ENCODE measurements around the gene HOXA6.

The HOXA6 gene

GRCh38 chr7:27108390-27109127 is 39.0 kb downstream of the HOXA6 start:
- Histone ChIP-seq H3K4me3 (ENCODE audit: low read length) (no peak overlapping the region), H3K27me3 (ENCODE audit: control insufficient read depth, insufficient read depth, low read length) (peaks cover 100% of the 10 kb centered on the region), H3K36me3 (ENCODE audit: control insufficient read depth, low read depth, low read length) (no peaks in the 10 kb centered on the region), H3K4me1 (ENCODE audit: control insufficient read depth, low read depth, low read length) (no peaks in the 10 kb centered on the region), H3K9ac (ENCODE audit: low read length) (no peak overlapping the region), H3K9me3 (ENCODE audit: control insufficient read depth, low read depth, low read length) (no peaks in the 10 kb centered on the region), H3K27ac (ENCODE audit: low read length) (no peak overlapping the region)

- Histone ChIP-seq H3K9ac (ENCODE audit: low read length) (no peak overlapping the region), H3K27me3 (ENCODE audit: control insufficient read depth, insufficient read depth, low read length) (peaks cover 100% of the 10 kb centered on the region), H3K27ac (ENCODE audit: low read length) (no peak overlapping the region), H3K9me3 (ENCODE audit: control insufficient read depth, low read depth, low read length) (no peaks in the 10 kb centered on the region), H3K4me1 (ENCODE audit: control insufficient read depth, low read depth, low read length) (no peaks in the 10 kb centered on the region), H3K4me3 (ENCODE audit: low read length) (no peak overlapping the region), H3K36me3 (ENCODE audit: control insufficient read depth, low read depth, low read length) (no peaks in the 10 kb centered on the region)
Observed at GRCh38 chr7:27107391-27108381, 39.9 kb downstream of the HOXA6 start.

- Histone ChIP-seq H3K36me3 (ENCODE audit: control insufficient read depth, low read depth, low read length) (no peaks in the 10 kb centered on the region), H3K27ac (ENCODE audit: low read length) (no peak overlapping the region), H3K4me1 (ENCODE audit: control insufficient read depth, low read depth, low read length) (no peaks in the 10 kb centered on the region), H3K27me3 (ENCODE audit: control insufficient read depth, insufficient read depth, low read length) (peaks cover 100% of the 10 kb centered on the region), H3K9me3 (ENCODE audit: control insufficient read depth, low read depth, low read length) (no peaks in the 10 kb centered on the region), H3K9ac (ENCODE audit: low read length) (no peak overlapping the region), H3K4me3 (ENCODE audit: low read length) (peak overlapping the region; percentile 4)
Observed at GRCh38 chr7:27106901-27107240, 40.7 kb downstream of the HOXA6 start.

- no peaks in the 10 kb centered on the region for H3K36me3 ChIP-seq (ENCODE audit: control insufficient read depth, low read depth, low read length)
- no peak overlapping the region for H3K4me3 ChIP-seq (ENCODE audit: low read length)
- H3K27me3 ChIP-seq (ENCODE audit: control insufficient read depth, insufficient read depth, low read length) = peaks cover 100% of the 10 kb centered on the region
- no peak overlapping the region for H3K27ac ChIP-seq (ENCODE audit: low read length)
- peaks cover under 1% of the 10 kb centered on the region for H3K4me1 ChIP-seq (ENCODE audit: control insufficient read depth, low read depth, low read length)
- H3K9me3 ChIP-seq (ENCODE audit: control insufficient read depth, low read depth, low read length) = no peaks in the 10 kb centered on the region
- H3K9ac ChIP-seq (ENCODE audit: low read length) = no peak overlapping the region
Observed at GRCh38 chr7:27106181-27106900, 41.2 kb downstream of the HOXA6 start.

- Histone ChIP-seq H3K4me3 (ENCODE audit: low read length) (peak overlapping the region; percentile 6), H3K9me3 (ENCODE audit: control insufficient read depth, low read depth, low read length) (no peaks in the 10 kb centered on the region), H3K9ac (ENCODE audit: low read length) (no peak overlapping the region), H3K36me3 (ENCODE audit: control insufficient read depth, low read depth, low read length) (no peaks in the 10 kb centered on the region), H3K27ac (ENCODE audit: low read length) (no peak overlapping the region), H3K4me1 (ENCODE audit: control insufficient read depth, low read depth, low read length) (peaks cover 9% of the 10 kb centered on the region), H3K27me3 (ENCODE audit: control insufficient read depth, insufficient read depth, low read length) (peaks cover 100% of the 10 kb centered on the region)
Observed at GRCh38 chr7:27105301-27106031, 42.1 kb downstream of the HOXA6 start.

GRCh38 chr7:27104341-27105058 is 43.1 kb downstream of the HOXA6 start:
- H3K27ac ChIP-seq (ENCODE audit: low read length) = no peak overlapping the region
- no peak overlapping the region for H3K9ac ChIP-seq (ENCODE audit: low read length)
- H3K36me3 ChIP-seq (ENCODE audit: control insufficient read depth, low read depth, low read length) = no peaks in the 10 kb centered on the region
- H3K4me1 ChIP-seq (ENCODE audit: control insufficient read depth, low read depth, low read length) = peaks cover 10% of the 10 kb centered on the region
- peaks cover 100% of the 10 kb centered on the region for H3K27me3 ChIP-seq (ENCODE audit: control insufficient read depth, insufficient read depth, low read length)
- H3K9me3 ChIP-seq (ENCODE audit: control insufficient read depth, low read depth, low read length) = no peaks in the 10 kb centered on the region
- no peak overlapping the region for H3K4me3 ChIP-seq (ENCODE audit: low read length)

- Histone ChIP-seq H3K27me3 (ENCODE audit: control insufficient read depth, insufficient read depth, low read length) (peaks cover 100% of the 10 kb centered on the region), H3K4me1 (ENCODE audit: control insufficient read depth, low read depth, low read length) (peaks cover 11% of the 10 kb centered on the region), H3K9me3 (ENCODE audit: control insufficient read depth, low read depth, low read length) (no peaks in the 10 kb centered on the region), H3K36me3 (ENCODE audit: control insufficient read depth, low read depth, low read length) (no peaks in the 10 kb centered on the region), H3K27ac (ENCODE audit: low read length) (no peak overlapping the region), H3K9ac (ENCODE audit: low read length) (no peak overlapping the region), H3K4me3 (ENCODE audit: low read length) (no peak overlapping the region)
Observed at GRCh38 chr7:27103489-27104226, 43.9 kb downstream of the HOXA6 start.

GRCh38 chr7:27102581-27103442 is 44.8 kb downstream of the HOXA6 start, which contains the start of gene HOXA2:
Gene HOXA2, minus strand, starts transcription at chr7:27102683. Its CDS starts 183 bp downstream, at chr7:27102500.
- no peak within 1 kb of the TSS for H3K27ac ChIP-seq (ENCODE audit: low read length)
- peak within 1 kb of the TSS; percentile 48 for H3K4me3 ChIP-seq (ENCODE audit: low read length)
- H3K36me3 ChIP-seq (ENCODE audit: control insufficient read depth, low read depth, low read length) = no peaks in the 10 kb centered on the region
- H3K27me3 ChIP-seq (ENCODE audit: control insufficient read depth, insufficient read depth, low read length) = peaks cover 100% of the 10 kb centered on the region
- H3K4me1 ChIP-seq (ENCODE audit: control insufficient read depth, low read depth, low read length) = peaks cover 13% of the 10 kb centered on the region
- H3K9me3 ChIP-seq (ENCODE audit: control insufficient read depth, low read depth, low read length) = no peaks in the 10 kb centered on the region
- no peak within 1 kb of the TSS for H3K9ac ChIP-seq (ENCODE audit: low read length)

GRCh38 chr7:27101957-27102580 is 45.5 kb downstream of the HOXA6 start:
- H3K4me3 ChIP-seq (ENCODE audit: low read length) = peak overlapping the region; percentile 48
- H3K9me3 ChIP-seq (ENCODE audit: control insufficient read depth, low read depth, low read length) = no peaks in the 10 kb centered on the region
- no peak overlapping the region for H3K9ac ChIP-seq (ENCODE audit: low read length)
- H3K4me1 ChIP-seq (ENCODE audit: control insufficient read depth, low read depth, low read length) = peaks cover 16% of the 10 kb centered on the region
- H3K27me3 ChIP-seq (ENCODE audit: control insufficient read depth, insufficient read depth, low read length) = peaks cover 100% of the 10 kb centered on the region
- no peak overlapping the region for H3K27ac ChIP-seq (ENCODE audit: low read length)
- H3K36me3 ChIP-seq (ENCODE audit: control insufficient read depth, low read depth, low read length) = no peaks in the 10 kb centered on the region

Measured in iPS-18a (cell line).